Fibroblast of the aortic adventitia (primary cell): ENCODE data around the gene GMDS. TPM values are rescaled to one million over a fixed set of nuclear protein-coding genes. Genes with fewer than 3 reads are reported as not detected.

Experiments used
- DNase-seq: peaks from one replicate; pipeline ENCODE4 v3.0.0-alpha.2; 2010; ENCODE audit warnings: low read depth
- H3K4me3 ChIP-seq: 2 replicates; pipeline ENCODE4 v1.5.1; 2011; ENCODE audit warnings: low read depth, mild to moderate bottlenecking, control low read depth, low read length, moderate library complexity
- CTCF ChIP-seq: IDR thresholded peaks from 2 replicates; pipeline ENCODE4 v1.5.1; 2011; ENCODE audit warnings: mild to moderate bottlenecking, low read length, control low read depth, inconsistent platforms; ENCODE audit not compliant: insufficient read depth
- total RNA-seq: library from RNA; depleted of rRNA; stranded (reverse); fragments of >200 nt; gene quantifications from 2 replicates; pipeline ENCODE4 v1.2.3, GENCODE V29; 2012; ENCODE audit warnings: low replicate concordance

Gene GMDS
- total RNA-seq, 1 donor = 15.9 TPM

GRCh38 chr6:1912731-1913130 is 332.7 kb downstream of the GMDS start:
- DNase-seq = no peak
- no peak for TF ChIP-seq CTCF

GRCh38 chr6:1911474-1911873 is 333.9 kb downstream of the GMDS start:
- TF ChIP-seq CTCF = no peak
- DNase-seq = peak; percentile 21
- no peak overlapping the region for H3K4me3 ChIP-seq

More at GRCh38 chr6:1912731-1913130, 332.7 kb downstream of the GMDS start:
- H3K4me3 ChIP-seq = no peak overlapping the region

- no peak for DNase-seq
- no peak for TF ChIP-seq CTCF
- H3K4me3 ChIP-seq = no peak overlapping the region
Observed at GRCh38 chr6:1910621-1911407, 334.6 kb downstream of the GMDS start.

- no peak for TF ChIP-seq CTCF
- DNase-seq = no peak
- H3K4me3 ChIP-seq = no peak overlapping the region
Observed at GRCh38 chr6:1908784-1909183, 336.6 kb downstream of the GMDS start.

- TF ChIP-seq CTCF = no peak
- no peak overlapping the region for H3K4me3 ChIP-seq
- DNase-seq = no peak
Observed at GRCh38 chr6:1906609-1907008, 338.8 kb downstream of the GMDS start.

- H3K4me3 ChIP-seq = no peak overlapping the region
- TF ChIP-seq CTCF = no peak
- DNase-seq = no peak
Observed at GRCh38 chr6:1906014-1906413, 339.4 kb downstream of the GMDS start.

- no peak for DNase-seq
- TF ChIP-seq CTCF = no peak
- no peak overlapping the region for H3K4me3 ChIP-seq
Observed at GRCh38 chr6:1904898-1905297, 340.5 kb downstream of the GMDS start.
